ENCODE data around the gene SLA2.

- no peak for TF ChIP-seq CTCF (conservative IDR thresholded peaks at IDR 0.05)
- no peak for TF ChIP-seq EZH2 (IDR thresholded peaks at IDR 0.05; ENCODE audit: low read depth)
Measured at GRCh38 chr20:36587388-36588070, 58.5 kb downstream of the SLA2 start.

Measured in PC-9 (cell line).